ENCODE measurements around the gene CD244.

CD244 gene

DNA sequence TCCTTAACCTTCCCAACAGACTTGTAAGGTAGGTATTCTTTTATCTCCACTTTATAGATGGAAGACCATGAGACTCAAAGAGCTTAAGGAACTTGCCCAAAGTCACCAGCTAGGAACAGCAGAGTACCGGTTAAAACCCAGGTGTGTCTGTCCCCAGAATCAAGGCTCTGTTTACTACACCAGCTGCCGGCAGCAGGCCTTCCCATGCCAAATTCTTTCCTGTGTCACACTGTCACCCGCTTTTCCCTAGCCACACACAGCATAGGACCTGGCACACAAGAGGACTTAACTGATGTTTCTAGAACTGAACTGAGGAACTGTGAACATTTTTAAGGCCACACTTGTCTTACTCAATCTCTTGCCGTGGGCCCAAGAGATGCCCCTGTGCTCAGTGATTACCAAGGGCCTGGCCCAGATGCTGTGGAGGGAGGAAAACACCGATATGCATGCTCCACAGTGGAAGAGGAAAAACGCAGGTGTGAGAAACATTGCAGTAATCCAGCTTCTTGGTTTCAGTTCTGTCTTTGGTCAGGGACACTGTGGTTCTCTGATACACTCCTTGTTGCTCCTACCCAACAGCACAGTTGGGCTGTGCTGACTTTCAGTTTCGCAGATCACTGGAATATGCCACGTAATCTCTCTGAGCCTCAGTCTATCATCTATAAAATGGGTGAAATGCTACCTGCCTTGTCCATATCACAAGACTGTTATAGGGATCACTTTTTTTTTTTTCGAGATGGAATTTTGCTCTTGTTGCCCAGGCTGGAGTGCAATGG, 80.6 kb downstream of the CD244 start:
- no peak for DNase-seq (ENCODE audit: low read depth)
- TF ChIP-seq, protein P1, sequence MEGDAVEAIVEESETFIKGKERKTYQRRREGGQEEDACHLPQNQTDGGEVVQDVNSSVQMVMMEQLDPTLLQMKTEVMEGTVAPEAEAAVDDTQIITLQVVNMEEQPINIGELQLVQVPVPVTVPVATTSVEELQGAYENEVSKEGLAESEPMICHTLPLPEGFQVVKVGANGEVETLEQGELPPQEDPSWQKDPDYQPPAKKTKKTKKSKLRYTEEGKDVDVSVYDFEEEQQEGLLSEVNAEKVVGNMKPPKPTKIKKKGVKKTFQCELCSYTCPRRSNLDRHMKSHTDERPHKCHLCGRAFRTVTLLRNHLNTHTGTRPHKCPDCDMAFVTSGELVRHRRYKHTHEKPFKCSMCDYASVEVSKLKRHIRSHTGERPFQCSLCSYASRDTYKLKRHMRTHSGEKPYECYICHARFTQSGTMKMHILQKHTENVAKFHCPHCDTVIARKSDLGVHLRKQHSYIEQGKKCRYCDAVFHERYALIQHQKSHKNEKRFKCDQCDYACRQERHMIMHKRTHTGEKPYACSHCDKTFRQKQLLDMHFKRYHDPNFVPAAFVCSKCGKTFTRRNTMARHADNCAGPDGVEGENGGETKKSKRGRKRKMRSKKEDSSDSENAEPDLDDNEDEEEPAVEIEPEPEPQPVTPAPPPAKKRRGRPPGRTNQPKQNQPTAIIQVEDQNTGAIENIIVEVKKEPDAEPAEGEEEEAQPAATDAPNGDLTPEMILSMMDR (conservative IDR thresholded peaks at IDR 0.05; ENCODE audit: low read depth, low read length): no peak
- H3K4me3 ChIP-seq (ENCODE audit: low read depth, low read length): no peak overlapping the region

DNA sequence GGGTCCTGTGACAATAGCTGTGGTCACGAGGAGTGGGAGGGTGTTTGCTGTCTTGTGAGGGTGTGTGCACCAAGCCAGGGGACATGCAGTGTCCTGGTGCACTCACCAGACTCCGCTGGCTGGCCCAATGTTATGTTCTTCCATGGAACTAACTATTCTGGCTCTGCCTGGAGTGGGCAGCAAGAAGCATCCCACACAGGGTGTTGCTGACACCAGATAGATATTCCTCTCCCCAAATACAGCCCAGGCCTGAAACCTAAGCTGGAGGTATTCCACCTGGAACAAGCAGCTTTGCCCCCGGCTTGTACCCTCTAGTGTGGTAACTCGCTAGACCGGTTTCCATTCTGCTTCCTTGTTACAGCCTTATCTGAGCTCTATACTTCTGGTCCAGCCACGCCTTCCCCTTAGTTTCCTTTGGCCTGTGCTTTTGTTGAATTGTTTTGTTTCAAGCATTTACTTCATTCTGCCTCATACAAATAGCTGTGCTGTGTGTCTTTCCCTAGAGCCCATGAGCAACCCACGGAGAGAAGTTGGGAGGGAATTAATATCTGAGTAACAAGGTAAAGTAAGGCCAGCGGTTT, 81.4 kb downstream of the CD244 start:
- no peak for DNase-seq (ENCODE audit: low read depth)
- TF ChIP-seq, protein P1 (conservative IDR thresholded peaks at IDR 0.05; ENCODE audit: low read depth, low read length): no peak

DNA sequence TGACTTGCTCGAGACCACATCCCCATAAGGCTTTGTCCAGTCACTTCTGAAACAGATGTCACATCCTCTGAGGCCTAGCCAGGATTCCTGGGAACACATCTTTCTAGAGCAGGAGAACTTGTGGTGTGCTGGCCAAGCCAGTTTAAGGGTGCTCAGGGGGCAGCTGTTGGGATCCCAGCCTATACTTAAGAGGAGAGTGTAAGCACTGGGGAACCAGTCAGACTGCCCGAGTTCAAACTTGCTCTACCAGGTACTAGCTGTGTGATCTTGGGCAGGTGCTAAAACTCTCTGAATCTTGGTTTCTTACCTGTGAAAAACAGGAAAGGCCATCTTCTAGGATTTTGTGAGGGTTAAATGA, 82.3 kb downstream of the CD244 start:
- TF ChIP-seq, protein P1 (conservative IDR thresholded peaks at IDR 0.05; ENCODE audit: low read depth, low read length): no peak
- H3K4me3 ChIP-seq (ENCODE audit: low read depth, low read length): no peak overlapping the region
- no peak for DNase-seq (ENCODE audit: low read depth)

More for the DNA sequence above, 81.4 kb downstream of the CD244 start:
- H3K4me3 ChIP-seq (ENCODE audit: low read depth, low read length): no peak overlapping the region
